Measurements from ENCODE around the gene LRRK2.

Gene LRRK2

GRCh38 chr12:40225337-40225983 lies 663 bp downstream of the LRRK2 start:
- Histone ChIP-seq H3K27ac (ENCODE audit: low read depth, low read length) (peak overlapping the region; percentile 78), H3K9me2 (replicated peaks; ENCODE audit: control insufficient read depth, low read length) (no peaks in the 10 kb centered on the region), H3K79me2 (ENCODE audit: control insufficient read depth, low read length) (no peaks in the 10 kb centered on the region), H4K20me1 (ENCODE audit: control insufficient read depth, insufficient read depth, low read depth, low read length) (no peaks in the 10 kb centered on the region), H3F3A (ENCODE audit: control insufficient read depth, insufficient read depth) (peaks cover 20% of the 10 kb centered on the region), H3K4me2 (ENCODE audit: low read length) (peak overlapping the region; percentile 83), H3K36me3 (ENCODE audit: control insufficient read depth, low read length) (no peaks in the 10 kb centered on the region), H3K4me1 (ENCODE audit: control insufficient read depth, low read length) (peaks cover 50% of the 10 kb centered on the region), H3K4me3 (ENCODE audit: low read length) (peak overlapping the region; percentile 70), H3K9me3 (ENCODE audit: control insufficient read depth, insufficient read depth, low read length) (no peaks in the 10 kb centered on the region), H3K27me3 (ENCODE audit: control insufficient read depth, low read length) (peaks cover 25% of the 10 kb centered on the region)
- TF ChIP-seq, protein P1, sequence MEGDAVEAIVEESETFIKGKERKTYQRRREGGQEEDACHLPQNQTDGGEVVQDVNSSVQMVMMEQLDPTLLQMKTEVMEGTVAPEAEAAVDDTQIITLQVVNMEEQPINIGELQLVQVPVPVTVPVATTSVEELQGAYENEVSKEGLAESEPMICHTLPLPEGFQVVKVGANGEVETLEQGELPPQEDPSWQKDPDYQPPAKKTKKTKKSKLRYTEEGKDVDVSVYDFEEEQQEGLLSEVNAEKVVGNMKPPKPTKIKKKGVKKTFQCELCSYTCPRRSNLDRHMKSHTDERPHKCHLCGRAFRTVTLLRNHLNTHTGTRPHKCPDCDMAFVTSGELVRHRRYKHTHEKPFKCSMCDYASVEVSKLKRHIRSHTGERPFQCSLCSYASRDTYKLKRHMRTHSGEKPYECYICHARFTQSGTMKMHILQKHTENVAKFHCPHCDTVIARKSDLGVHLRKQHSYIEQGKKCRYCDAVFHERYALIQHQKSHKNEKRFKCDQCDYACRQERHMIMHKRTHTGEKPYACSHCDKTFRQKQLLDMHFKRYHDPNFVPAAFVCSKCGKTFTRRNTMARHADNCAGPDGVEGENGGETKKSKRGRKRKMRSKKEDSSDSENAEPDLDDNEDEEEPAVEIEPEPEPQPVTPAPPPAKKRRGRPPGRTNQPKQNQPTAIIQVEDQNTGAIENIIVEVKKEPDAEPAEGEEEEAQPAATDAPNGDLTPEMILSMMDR (IDR thresholded peaks at IDR 0.05; ENCODE audit: low read depth, low read length, poor library complexity, severe bottlenecking) = no peak
- no peak for TF ChIP-seq EZH2phosphoT487 (IDR thresholded peaks at IDR 0.05; ENCODE audit: borderline replicate concordance, low read length)

DNA sequence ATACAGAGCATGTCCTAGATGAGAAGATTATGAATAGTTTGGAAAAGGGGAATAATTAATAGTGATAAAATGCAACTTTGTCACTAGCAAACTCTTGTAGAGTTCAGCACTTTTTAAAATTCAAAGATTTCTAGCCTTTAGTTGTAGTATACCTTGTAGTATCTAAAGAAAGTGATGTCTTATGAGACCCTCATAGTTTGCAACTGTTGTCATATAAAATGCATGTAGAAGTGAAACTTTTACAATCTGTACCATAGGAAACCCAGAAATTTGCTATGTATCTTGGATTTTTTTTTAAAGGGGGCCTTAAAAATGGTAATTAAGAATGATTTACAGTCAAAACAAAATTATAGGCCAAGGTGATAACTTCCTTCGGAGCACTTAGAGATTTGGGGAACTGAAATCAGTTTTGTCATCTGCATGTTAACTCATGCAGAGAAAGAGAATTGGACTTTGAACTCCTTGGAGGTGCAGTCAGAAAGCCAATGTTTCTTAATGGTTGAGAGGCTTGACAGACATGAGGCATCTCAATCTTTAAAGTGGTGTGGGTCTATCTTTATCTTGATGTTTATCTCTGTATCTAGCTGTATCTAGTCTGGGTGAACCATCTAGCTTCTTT lies 1.3 kb downstream of the LRRK2 start:
- H3K9me3 ChIP-seq (ENCODE audit: control insufficient read depth, insufficient read depth, low read length) = no peaks in the 10 kb centered on the region
- H3K27me3 ChIP-seq (ENCODE audit: control insufficient read depth, low read length) = peaks cover 26% of the 10 kb centered on the region
- no peaks in the 10 kb centered on the region for H4K20me1 ChIP-seq (ENCODE audit: control insufficient read depth, insufficient read depth, low read depth, low read length)
- H3K4me2 ChIP-seq (ENCODE audit: low read length) = peak overlapping the region; percentile 83
- peak overlapping the region; percentile 78 for H3K27ac ChIP-seq (ENCODE audit: low read depth, low read length)
- H3K36me3 ChIP-seq (ENCODE audit: control insufficient read depth, low read length) = no peaks in the 10 kb centered on the region
- H3K79me2 ChIP-seq (ENCODE audit: control insufficient read depth, low read length) = no peaks in the 10 kb centered on the region
- peaks cover 56% of the 10 kb centered on the region for H3K4me1 ChIP-seq (ENCODE audit: control insufficient read depth, low read length)
- TF ChIP-seq, protein P1 (IDR thresholded peaks at IDR 0.05; ENCODE audit: low read depth, low read length, poor library complexity, severe bottlenecking) = no peak
- TF ChIP-seq EZH2phosphoT487 (IDR thresholded peaks at IDR 0.05; ENCODE audit: borderline replicate concordance, low read length) = no peak
- peaks cover 23% of the 10 kb centered on the region for H3F3A ChIP-seq (ENCODE audit: control insufficient read depth, insufficient read depth)
- peak overlapping the region; percentile 70 for H3K4me3 ChIP-seq (ENCODE audit: low read length)
- no peaks in the 10 kb centered on the region for H3K9me2 ChIP-seq (replicated peaks; ENCODE audit: control insufficient read depth, low read length)

- Histone ChIP-seq H3K9me3 (ENCODE audit: control insufficient read depth, insufficient read depth, low read length) (no peaks in the 10 kb centered on the region), H3K27me3 (ENCODE audit: control insufficient read depth, low read length) (peaks cover 26% of the 10 kb centered on the region), H3K4me1 (ENCODE audit: control insufficient read depth, low read length) (peaks cover 56% of the 10 kb centered on the region), H4K20me1 (ENCODE audit: control insufficient read depth, insufficient read depth, low read depth, low read length) (no peaks in the 10 kb centered on the region), H3K79me2 (ENCODE audit: control insufficient read depth, low read length) (no peaks in the 10 kb centered on the region), H3K36me3 (ENCODE audit: control insufficient read depth, low read length) (no peaks in the 10 kb centered on the region), H3K4me3 (ENCODE audit: low read length) (peak overlapping the region; percentile 70), H3F3A (ENCODE audit: control insufficient read depth, insufficient read depth) (peaks cover 23% of the 10 kb centered on the region), H3K4me2 (ENCODE audit: low read length) (peak overlapping the region; percentile 83), H3K9me2 (replicated peaks; ENCODE audit: control insufficient read depth, low read length) (no peaks in the 10 kb centered on the region), H3K27ac (ENCODE audit: low read depth, low read length) (peak overlapping the region; percentile 78)
- TF ChIP-seq EZH2phosphoT487 (IDR thresholded peaks at IDR 0.05; ENCODE audit: borderline replicate concordance, low read length) = no peak
- TF ChIP-seq, protein P1 (IDR thresholded peaks at IDR 0.05; ENCODE audit: low read depth, low read length, poor library complexity, severe bottlenecking) = no peak
Observed at GRCh38 chr12:40226705-40227104, 1.9 kb downstream of the LRRK2 start.
